A673 (cell line): ENCODE results near the gene RCC1. TPM values are rescaled to one million over a fixed set of nuclear protein-coding genes. Genes with fewer than 3 reads are reported as not detected.
A peak's percentile ranks its signal among the peaks of the same experiment; 100 is the strongest.

Experiments used
- BruUV-seq: library from RNA; stranded (reverse); fragments of 400-500 nt; replicated peaks from 2 replicates; lab custom pipeline; 2021; lab: Mats Ljungman, UMichigan
- CTCF ChIA-PET: fragments of 300-600 bp; sonication (Branson Sonifier 250); formaldehyde crosslinking; loops from one replicate; lab custom pipeline; 2022; ENCODE audit warnings: antibody characterized with exemption; lab: Charles Lee
- POLR2A ChIA-PET: fragments of 300-600 bp; sonication (Branson Sonifier 250); formaldehyde crosslinking; loops from one replicate; lab custom pipeline; 2022; ENCODE audit warnings: antibody characterized with exemption; ENCODE audit not compliant: low non-redundant PET; lab: Charles Lee
- DNase-seq: peaks from one replicate; pipeline ENCODE4 v3.0.0-alpha.2; 2015; ENCODE audit warnings: low spot score
- H3K27ac ChIP-seq: fragments of 200-600 bp; sonication (generic); 2 replicates; pipeline ENCODE4 v1.5.1; 2016; ENCODE audit warnings: mixed run types, low read depth, mild to moderate bottlenecking, mixed read lengths, antibody characterized with exemption, low read length; ENCODE audit not compliant: poor library complexity, severe bottlenecking
- H3K27me3 ChIP-seq: fragments of 200-600 bp; sonication (generic); replicated peaks from 2 replicates; pipeline ENCODE4 v1.6.1; 2017; ENCODE audit warnings: mixed run types, low read depth, mild to moderate bottlenecking, mixed read lengths, antibody characterized with exemption, low read length; ENCODE audit not compliant: insufficient read depth, poor library complexity
- H3K36me3 ChIP-seq: fragments of 200-600 bp; sonication (generic); 2 replicates; pipeline ENCODE4 v1.6.1; 2016; ENCODE audit warnings: mixed run types, mild to moderate bottlenecking, mixed read lengths, antibody characterized with exemption, low read length; ENCODE audit not compliant: insufficient read depth, poor library complexity, severe bottlenecking
- H3K4me1 ChIP-seq: fragments of 200-600 bp; sonication (generic); 2 replicates; pipeline ENCODE4 v1.6.1; 2017; ENCODE audit warnings: mixed run types, mild to moderate bottlenecking, mixed read lengths, antibody characterized with exemption, low read length; ENCODE audit not compliant: insufficient read depth, poor library complexity, severe bottlenecking
- H3K4me3 ChIP-seq: fragments of 200-600 bp; sonication (generic); 2 replicates; pipeline ENCODE4 v1.5.1; 2016; ENCODE audit warnings: low read depth, mixed run types, mild to moderate bottlenecking, mixed read lengths, low read length; ENCODE audit not compliant: poor library complexity, severe bottlenecking
- H3K9me3 ChIP-seq: fragments of 200-600 bp; sonication (generic); 2 replicates; pipeline ENCODE4 v1.6.1; 2016; ENCODE audit warnings: mixed run types, low read depth, mild to moderate bottlenecking, mixed read lengths, antibody characterized with exemption, low read length; ENCODE audit not compliant: poor library complexity, severe bottlenecking
- EZH2 ChIP-seq: fragments of 200-600 bp; sonication (generic); IDR thresholded peaks from 2 replicates; pipeline ENCODE4 v1.6.1; 2017; ENCODE audit warnings: borderline replicate concordance, low read depth, mild to moderate bottlenecking, mixed read lengths, antibody characterized with exemption, low read length; ENCODE audit not compliant: poor library complexity, severe bottlenecking
- intact Hi-C: fragments of 100-400 bp; cut with micrococcal nuclease; formaldehyde crosslinking; loops from one replicate; pipeline ENCODE4 v1.10.0; 2022; ENCODE audit not compliant: unreplicated experiment
- total RNA-seq: library from RNA; stranded (reverse); gene quantifications from 2 replicates; pipeline ENCODE4 v1.2.3, GENCODE V29; 2021
- TF ChIP-seq, protein P1 (sequence below): fragments of 300-800, 200-600 bp; sonication (generic); conservative IDR thresholded peaks from 2 replicates; pipeline ENCODE4 v1.5.1; 2017; ENCODE audit warnings: low read depth, mild to moderate bottlenecking, antibody characterized with exemption, low read length, moderate library complexity, mixed read lengths

Gene RCC1
- total RNA-seq, 1 experiment from 2014 or later, result 125 TPM

DNA sequence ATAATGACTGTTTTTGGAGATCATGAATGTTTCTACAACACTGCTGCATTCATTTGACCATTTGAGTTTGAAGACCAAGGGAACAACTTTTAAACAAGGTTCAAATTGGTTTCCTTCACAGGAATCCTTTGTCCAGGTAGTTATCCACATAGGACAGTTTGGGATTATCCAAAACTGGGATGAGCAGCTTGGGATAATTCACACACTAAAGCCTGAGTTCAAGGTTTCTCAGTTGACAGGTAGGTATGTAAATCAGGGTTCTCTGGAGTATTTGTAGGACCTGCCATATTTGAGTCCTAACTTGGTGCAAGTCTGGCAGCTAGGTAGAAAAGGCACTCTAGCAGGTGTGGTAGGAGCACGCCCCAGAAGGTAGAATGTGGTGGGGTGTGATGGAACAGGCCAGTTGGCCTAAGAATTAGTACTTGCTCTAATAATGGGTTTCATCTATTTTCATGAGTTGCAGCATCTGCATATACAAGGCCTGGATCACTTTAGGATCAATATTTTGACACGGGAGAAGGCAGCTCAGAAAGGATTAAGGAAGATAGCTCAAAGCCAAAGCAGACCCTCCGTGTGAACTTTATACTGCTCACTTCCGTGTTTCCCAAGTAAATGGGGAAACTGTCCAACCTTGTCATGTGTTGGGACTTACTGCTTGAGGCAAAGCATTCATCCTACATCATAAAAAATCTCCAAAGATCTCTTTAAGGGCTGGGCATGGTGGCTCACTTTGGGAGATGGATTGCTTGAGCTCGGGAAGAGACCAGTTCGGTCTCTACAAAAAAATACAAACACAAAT lies 72.1 kb downstream of the RCC1 start:
- POLR2A ChIA-PET, result no interaction called here

DNA sequence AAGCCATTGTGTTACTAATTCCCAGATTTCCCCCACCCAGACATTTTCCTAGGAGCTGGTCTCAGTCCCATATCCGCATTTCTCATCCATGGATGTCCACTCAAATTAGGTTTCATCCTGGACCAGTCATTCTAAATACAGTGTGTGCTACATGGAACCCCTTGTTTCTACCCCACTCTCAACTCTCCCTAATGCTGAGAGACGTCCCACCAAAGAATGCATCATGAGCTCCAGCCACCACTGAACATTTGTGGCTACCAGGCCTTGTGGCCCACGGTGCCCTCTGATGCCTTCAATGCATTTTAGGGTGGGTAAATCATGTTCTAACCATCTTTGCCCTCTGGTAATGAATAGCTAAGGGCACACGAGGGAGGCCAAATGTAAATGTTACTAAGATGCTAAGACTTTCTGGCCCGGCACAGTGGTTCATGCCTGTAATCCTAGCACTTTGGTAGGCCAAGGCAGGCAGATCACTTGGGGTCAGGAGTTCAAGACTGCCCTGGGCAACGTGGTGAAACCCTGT lies 72.9 kb downstream of the RCC1 start:
- DNase-seq, result no peak
- H3K9me3 ChIP-seq, result no peaks in the 10 kb centered on the region
- no peak overlapping the region for H3K4me3 ChIP-seq
- peaks cover 40% of the 10 kb centered on the region for H3K36me3 ChIP-seq
- POLR2A ChIA-PET, result interaction anchor here (0.5 kb wide), 1 partner anchor 73 kb away, joined by 3 read pairs; the partner anchor contains the start of gene RCC1
- peak overlapping the region; percentile 3 for H3K27ac ChIP-seq
- H3K4me1 ChIP-seq, result peaks cover 13% of the 10 kb centered on the region
- no TSS peak for BruUV-seq
- intact Hi-C loops, result no loop called here
- H3K27me3 ChIP-seq, result no peaks in the 10 kb centered on the region
- TF ChIP-seq EZH2, result no peak
- TF ChIP-seq, protein P1, sequence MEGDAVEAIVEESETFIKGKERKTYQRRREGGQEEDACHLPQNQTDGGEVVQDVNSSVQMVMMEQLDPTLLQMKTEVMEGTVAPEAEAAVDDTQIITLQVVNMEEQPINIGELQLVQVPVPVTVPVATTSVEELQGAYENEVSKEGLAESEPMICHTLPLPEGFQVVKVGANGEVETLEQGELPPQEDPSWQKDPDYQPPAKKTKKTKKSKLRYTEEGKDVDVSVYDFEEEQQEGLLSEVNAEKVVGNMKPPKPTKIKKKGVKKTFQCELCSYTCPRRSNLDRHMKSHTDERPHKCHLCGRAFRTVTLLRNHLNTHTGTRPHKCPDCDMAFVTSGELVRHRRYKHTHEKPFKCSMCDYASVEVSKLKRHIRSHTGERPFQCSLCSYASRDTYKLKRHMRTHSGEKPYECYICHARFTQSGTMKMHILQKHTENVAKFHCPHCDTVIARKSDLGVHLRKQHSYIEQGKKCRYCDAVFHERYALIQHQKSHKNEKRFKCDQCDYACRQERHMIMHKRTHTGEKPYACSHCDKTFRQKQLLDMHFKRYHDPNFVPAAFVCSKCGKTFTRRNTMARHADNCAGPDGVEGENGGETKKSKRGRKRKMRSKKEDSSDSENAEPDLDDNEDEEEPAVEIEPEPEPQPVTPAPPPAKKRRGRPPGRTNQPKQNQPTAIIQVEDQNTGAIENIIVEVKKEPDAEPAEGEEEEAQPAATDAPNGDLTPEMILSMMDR, result no peak
- CTCF ChIA-PET, result no interaction called here

More for the DNA sequence above, 72.1 kb downstream of the RCC1 start:
- Histone ChIP-seq H3K27ac (no peak overlapping the region), H3K36me3 (peaks cover 42% of the 10 kb centered on the region), H3K9me3 (no peaks in the 10 kb centered on the region), H3K4me3 (no peak overlapping the region), H3K27me3 (no peaks in the 10 kb centered on the region), H3K4me1 (peaks cover 13% of the 10 kb centered on the region)
- intact Hi-C loops, result no loop called here
- CTCF ChIA-PET, result no interaction called here
- no peak for DNase-seq
- no TSS peak for BruUV-seq
- no peak for TF ChIP-seq EZH2
- TF ChIP-seq, protein P1, result no peak

DNA sequence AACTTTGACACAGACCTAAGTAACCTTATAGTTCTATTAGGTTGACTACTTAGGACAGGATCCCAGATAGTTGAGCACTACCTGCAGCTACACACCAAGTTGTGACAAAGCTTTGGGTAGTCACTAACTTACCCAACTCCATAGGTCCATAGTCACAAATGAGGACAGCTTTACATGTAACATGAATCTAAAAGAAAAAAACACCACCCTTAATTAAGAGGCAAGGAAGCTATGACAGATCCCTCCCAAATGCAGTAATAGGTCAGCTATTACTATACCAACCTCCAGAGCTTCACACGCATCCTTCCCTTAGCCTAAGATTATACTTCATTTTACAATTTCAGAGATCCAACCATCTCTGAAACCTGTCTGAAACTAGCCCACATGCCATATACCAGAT lies 73.6 kb downstream of the RCC1 start:
- Histone ChIP-seq H3K4me1 (peaks cover 13% of the 10 kb centered on the region), H3K36me3 (peaks cover 40% of the 10 kb centered on the region), H3K27ac (peak overlapping the region; percentile 3), H3K27me3 (no peaks in the 10 kb centered on the region), H3K9me3 (no peaks in the 10 kb centered on the region), H3K4me3 (peak overlapping the region; percentile 75)
- CTCF ChIA-PET, result no interaction called here
- DNase-seq, result no peak
- intact Hi-C loops, result no loop called here
- TF ChIP-seq EZH2, result no peak
- no TSS peak for BruUV-seq
- POLR2A ChIA-PET, result interaction anchor here (0.5 to 0.7 kb wide), 2 partner anchors 69 to 74 kb away, joined by 3 to 12 read pairs; partner anchors contain the start of gene RCC1
